GM21619 (cell line): Measurements from ENCODE around the gene NTRK3.

Experiments
- ATAC-seq: cut with Tn5 transposase; IDR thresholded peaks from one replicate; pipeline ENCODE4 v1.9.1; 2021; ENCODE audit not compliant: unreplicated experiment

The NTRK3 gene

GRCh38 chr15:88011533-88011932, 245.0 kb downstream of the NTRK3 start:
- no peak for ATAC-seq

GRCh38 chr15:88006146-88006545, 250.4 kb downstream of the NTRK3 start:
- no peak for ATAC-seq

- no peak for ATAC-seq
These were observed 252.1 kb downstream of the NTRK3 start for GRCh38 chr15:88004399-88004798.

- ATAC-seq = no peak
These were observed 252.8 kb downstream of the NTRK3 start for GRCh38 chr15:88003541-88004327.

GRCh38 chr15:88002706-88003105, 253.8 kb downstream of the NTRK3 start:
- ATAC-seq = no peak

- no peak for ATAC-seq
These were observed 257.9 kb downstream of the NTRK3 start for GRCh38 chr15:87998630-87999029.

- no peak for ATAC-seq
These were observed 269.8 kb downstream of the NTRK3 start for GRCh38 chr15:87986776-87987175.

- ATAC-seq = no peak
These were observed 271.1 kb downstream of the NTRK3 start for GRCh38 chr15:87985451-87985850.

- ATAC-seq = no peak
These were observed 274.6 kb downstream of the NTRK3 start for GRCh38 chr15:87981969-87982368.

GRCh38 chr15:87977907-87978306, 278.6 kb downstream of the NTRK3 start:
- no peak for ATAC-seq

GRCh38 chr15:87976552-87976951, 280.0 kb downstream of the NTRK3 start:
- no peak for ATAC-seq

GRCh38 chr15:87973501-87974215, 282.9 kb downstream of the NTRK3 start:
- no peak for ATAC-seq

GRCh38 chr15:87971076-87971475, 285.5 kb downstream of the NTRK3 start:
- ATAC-seq = no peak

GRCh38 chr15:87967951-87968350, 288.6 kb downstream of the NTRK3 start:
- no peak for ATAC-seq

- ATAC-seq = no peak
These were observed 291.2 kb downstream of the NTRK3 start for GRCh38 chr15:87965304-87965703.

- no peak for ATAC-seq
These were observed 294.1 kb downstream of the NTRK3 start for GRCh38 chr15:87962428-87962827.

GRCh38 chr15:87961851-87962420, 294.6 kb downstream of the NTRK3 start:
- no peak for ATAC-seq

- no peak for ATAC-seq
These were observed 296.9 kb downstream of the NTRK3 start for GRCh38 chr15:87959662-87960061.

GRCh38 chr15:87959080-87959479, 297.5 kb downstream of the NTRK3 start:
- no peak for ATAC-seq

- no peak for ATAC-seq
These were observed 301.1 kb downstream of the NTRK3 start for GRCh38 chr15:87955284-87955909.

- no peak for ATAC-seq
These were observed 301.7 kb downstream of the NTRK3 start for GRCh38 chr15:87954793-87955192.
